GM23338 (cell line): ENCODE results near the gene GSDME. TPM values are rescaled to one million over a fixed set of nuclear protein-coding genes. Genes with fewer than 3 reads are reported as not detected.

Experiments
- ATAC-seq: fragments of 200-7000 bp; cut with Tn5 transposase; 3 replicates; pipeline ENCODE4 v1.9.1; 2020
- DNase-seq: peaks from one replicate; pipeline ENCODE4 v3.0.0-alpha.2; 2015; ENCODE audit warnings: low spot score
- H2AFZ ChIP-seq: fragments of 200-600 bp; sonication (generic); 2 replicates; pipeline ENCODE4 v1.8.0; 2016; ENCODE audit warnings: antibody characterized with exemption, mild to moderate bottlenecking, moderate library complexity
- H3F3A ChIP-seq: fragments of 200-600 bp; sonication (generic); replicated peaks from 2 replicates; pipeline ENCODE4 v1.8.0; 2017; ENCODE audit warnings: antibody characterized with exemption, mixed run types, low read depth
- H3K27ac ChIP-seq: fragments of 200-600 bp; sonication (generic); 2 replicates; pipeline ENCODE4 v1.6.1; 2016; ENCODE audit warnings: low read depth
- H3K27me3 ChIP-seq: fragments of 200-600 bp; sonication (generic); 2 replicates; pipeline ENCODE4 v1.8.0; 2016; ENCODE audit warnings: mild to moderate bottlenecking, mixed run types, moderate library complexity; ENCODE audit not compliant: insufficient read depth
- H3K36me3 ChIP-seq: fragments of 200-600 bp; sonication (generic); 2 replicates; pipeline ENCODE4 v1.8.0; 2016; ENCODE audit warnings: mild to moderate bottlenecking; ENCODE audit not compliant: insufficient read depth
- H3K4me1 ChIP-seq: fragments of 200-600 bp; sonication (generic); 2 replicates; pipeline ENCODE4 v1.8.0; 2016; ENCODE audit warnings: mild to moderate bottlenecking, moderate library complexity; ENCODE audit not compliant: insufficient read depth
- H3K4me2 ChIP-seq: fragments of 200-600 bp; sonication (generic); 2 replicates; pipeline ENCODE4 v1.7.1; 2017; ENCODE audit warnings: mixed run types
- H3K4me3 ChIP-seq: fragments of 200-600 bp; sonication (generic); 2 replicates; pipeline ENCODE4 v1.6.1; 2016; ENCODE audit warnings: mixed run types
- H3K79me2 ChIP-seq: fragments of 200-600 bp; sonication (generic); replicated peaks from 2 replicates; pipeline ENCODE4 v1.8.0; 2017; ENCODE audit warnings: mild to moderate bottlenecking; ENCODE audit not compliant: insufficient read depth
- H3K9me2 ChIP-seq: fragments of 200-600 bp; sonication (generic); 2 replicates; pipeline ENCODE4 v1.8.0; 2017; ENCODE audit not compliant: insufficient read depth
- H4K20me1 ChIP-seq: fragments of 200-600 bp; sonication (generic); replicated peaks from 2 replicates; pipeline ENCODE4 v1.8.0; 2017; ENCODE audit warnings: mild to moderate bottlenecking; ENCODE audit not compliant: insufficient read depth
- H3K27ac Mint-ChIP-seq: 2 replicates; pipeline ENCODE4 v1.8.0; 2020; ENCODE audit warnings: inconsistent platforms, mild to moderate bottlenecking, moderate library complexity, mixed read lengths
- H3K27me3 Mint-ChIP-seq: 3 replicates; pipeline ENCODE4 v1.8.0; 2022; ENCODE audit warnings: low read depth, mild to moderate bottlenecking, moderate library complexity, mixed read lengths, inconsistent platforms; ENCODE audit not compliant: insufficient read depth, poor library complexity
- H3K36me3 Mint-ChIP-seq: 3 replicates; pipeline ENCODE4 v1.8.0; 2021; ENCODE audit warnings: low read depth, mild to moderate bottlenecking, inconsistent platforms, moderate library complexity, mixed read lengths
- H3K4me1 Mint-ChIP-seq: 3 replicates; pipeline ENCODE4 v1.8.0; 2020; ENCODE audit warnings: mild to moderate bottlenecking, inconsistent platforms, mixed read lengths
- H3K4me3 Mint-ChIP-seq: 3 replicates; pipeline ENCODE4 v1.8.0; 2021; ENCODE audit warnings: moderate library complexity, mild to moderate bottlenecking, inconsistent platforms, mixed read lengths
- H3K9me3 Mint-ChIP-seq: 3 replicates; pipeline ENCODE4 v1.8.0; 2020; ENCODE audit warnings: moderate library complexity, mild to moderate bottlenecking, inconsistent platforms, mixed read lengths
- CTCF ChIP-seq, 2 experiments: fragments of 200-600 bp in 1 of 2; sonication (generic) in 1 of 2; conservative IDR thresholded peaks; 2 replicates each; pipeline versions ENCODE4 v1.5.1 to v1.6.1; 2016 to 2017; ENCODE audit warnings: antibody characterized with exemption in 2 of 2, low read depth in 2 of 2, mild to moderate bottlenecking in 2 of 2, moderate library complexity in 1 of 2
- ETS1 ChIP-seq: IDR thresholded peaks from 2 replicates; pipeline ENCODE4 v1.6.1; 2016; ENCODE audit warnings: antibody characterized with exemption
- EZH2 ChIP-seq: fragments of 200-600 bp; sonication (generic); IDR thresholded peaks from one replicate; pipeline ENCODE4 v1.8.0; 2017; ENCODE audit warnings: antibody characterized with exemption, mild to moderate bottlenecking, low read depth; ENCODE audit not compliant: unreplicated experiment
- POLR2AphosphoS5 ChIP-seq: IDR thresholded peaks from 2 replicates; pipeline ENCODE4 v1.6.1; 2016; ENCODE audit warnings: antibody characterized with exemption, low read depth
- STAT1 ChIP-seq: IDR thresholded peaks from one replicate; pipeline ENCODE4 v1.6.1; 2016; ENCODE audit warnings: antibody characterized with exemption; ENCODE audit not compliant: unreplicated experiment
- ZNF331 ChIP-seq: fragments of 250-450 bp; sonication (Bioruptor Pico); IDR thresholded peaks from 2 replicates; pipeline ENCODE4 v1.5.0; 2020; ENCODE audit warnings: low read depth, mild to moderate bottlenecking, moderate library complexity
- ZNF462 ChIP-seq: fragments of 250-450 bp; sonication (Bioruptor Pico); IDR thresholded peaks from 2 replicates; pipeline ENCODE4 v1.5.0; 2020; ENCODE audit warnings: mild to moderate bottlenecking, moderate library complexity
- polyA plus RNA-seq: library from polyadenylated mRNA; unstranded; fragments of >200 nt; fragmentation: Nextera tagmentation; extraction: Ambion mirVana; gene quantifications from 2 replicates; pipeline ENCODE4 v1.2.1, GENCODE V29; 2016
- total RNA-seq: library from RNA; depleted of rRNA; stranded (reverse); fragments of >200 nt; shearing (Covaris generic); gene quantifications from 2 replicates; pipeline ENCODE4 v1.2.3, GENCODE V29; 2014

The GSDME gene
- total and polyA plus RNA-seq, 2 experiments from 2014 or later = 8.3 to 8.5 TPM

- 0 out of 2 replicates have a peak, but pooled peaks cover 3% of the 10 kb centered on the region for H3F3A ChIP-seq
- H4K20me1 ChIP-seq = peaks cover 9% of the 10 kb centered on the region; the same call in 1 of the 2 replicates
- H3K4me1 ChIP-seq = no peaks in the 10 kb centered on the region; the same call in 1 of the 2 replicates
- Mint-ChIP-seq H3K27ac (no peak overlapping the region), H3K4me3 (no peak overlapping the region), H3K36me3 (peaks cover 15% of the 10 kb centered on the region), H3K27me3 (peaks cover 17% of the 10 kb centered on the region), H3K4me1 (peaks cover 45% of the 10 kb centered on the region), H3K9me3 (0 out of 3 replicates have a peak, but pooled peaks cover 3% of the 10 kb centered on the region)
- no peak; the same call in 2 of the 3 replicates for ATAC-seq
- no peak overlapping the region for H2AFZ ChIP-seq
- no peak overlapping the region for H3K4me2 ChIP-seq
- H3K79me2 ChIP-seq = no peaks in the 10 kb centered on the region
- no peaks in the 10 kb centered on the region for H3K36me3 ChIP-seq
- H3K9me2 ChIP-seq = no peaks in the 10 kb centered on the region
- no peak overlapping the region for H3K27ac ChIP-seq
- no peak overlapping the region for H3K4me3 ChIP-seq
- H3K27me3 ChIP-seq = no peaks in the 10 kb centered on the region
- TF ChIP-seq ETS1 (no peak), ZNF331 (no peak), CTCF (conservative IDR thresholded peaks at IDR 0.05; ENCODE audit: low read depth in 2 of 2) (no peak), POLR2AphosphoS5 (peak; percentile 7; the same call in 1 of the 2 replicates), STAT1 (no peak), EZH2 (no peak), ZNF462 (CRISPR knock-in tag) (no peak)
- DNase-seq = no peak
Observed at GRCh38 chr7:24705461-24705954, 51.8 kb downstream of the GSDME start.
